Stimulated activated CD8-positive, alpha-beta memory T cell treated with anti-CD3 and anti-CD28 coated beads, Interleukin-7, amount 100 ng/mL, for 48 hours (primary cell): Measurements from ENCODE around the gene NGB.
"Not testable (repeated sequence)": the region's sequence is repeated elsewhere in the genome, so short reads cannot be mapped to it uniquely, and the experiment has no call there.

ENCODE experiments used
- DNase-seq, 2 donors: peaks; one replicate each; pipeline ENCODE4 v3.0.0-alpha.2; 2020; ENCODE audit warnings: low read depth in 1 of 2; ENCODE audit errors: extremely low read depth in 1 of 2

Gene NGB

DNA sequence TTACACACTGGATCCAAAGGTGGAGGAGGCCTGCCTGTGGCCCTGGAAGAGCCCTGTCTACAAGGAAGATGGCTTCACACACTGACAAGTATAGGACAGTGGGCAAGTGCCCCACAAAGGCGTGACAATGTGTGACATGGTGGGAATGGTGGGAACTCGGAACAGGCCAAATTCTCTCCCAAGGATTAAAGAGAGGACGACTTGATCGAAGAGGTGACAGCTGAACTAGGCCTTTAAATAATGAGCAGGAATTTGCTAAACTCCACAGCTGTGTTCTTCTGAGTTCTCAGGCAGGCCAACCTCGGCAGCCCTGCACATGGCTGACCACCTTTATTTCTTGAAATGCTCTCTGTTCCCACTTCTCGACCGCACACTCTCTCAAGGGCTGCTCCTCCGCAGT, 25.9 kb upstream of the NGB start:
- no peak for DNase-seq

DNA sequence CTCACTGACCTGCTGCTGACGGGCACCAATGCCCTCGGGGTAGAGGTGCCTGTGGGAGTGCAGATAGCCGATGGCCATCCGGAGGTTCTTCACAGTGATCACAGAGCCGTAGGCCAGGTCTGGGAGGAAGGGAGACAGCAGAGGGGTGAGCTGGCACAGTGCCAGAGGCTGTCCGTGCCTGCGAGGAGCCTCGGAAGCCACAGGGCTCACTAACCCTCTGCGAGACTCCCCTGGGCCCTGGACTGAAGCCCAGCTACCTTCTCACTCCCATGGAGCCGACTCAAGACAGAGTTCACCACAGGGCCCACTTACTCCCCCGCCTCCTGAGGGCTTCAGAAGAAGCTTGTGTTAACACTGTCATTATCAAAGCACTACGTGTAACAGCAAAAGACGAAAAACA, 25.1 kb upstream of the NGB start:
- DNase-seq: no peak

DNA sequence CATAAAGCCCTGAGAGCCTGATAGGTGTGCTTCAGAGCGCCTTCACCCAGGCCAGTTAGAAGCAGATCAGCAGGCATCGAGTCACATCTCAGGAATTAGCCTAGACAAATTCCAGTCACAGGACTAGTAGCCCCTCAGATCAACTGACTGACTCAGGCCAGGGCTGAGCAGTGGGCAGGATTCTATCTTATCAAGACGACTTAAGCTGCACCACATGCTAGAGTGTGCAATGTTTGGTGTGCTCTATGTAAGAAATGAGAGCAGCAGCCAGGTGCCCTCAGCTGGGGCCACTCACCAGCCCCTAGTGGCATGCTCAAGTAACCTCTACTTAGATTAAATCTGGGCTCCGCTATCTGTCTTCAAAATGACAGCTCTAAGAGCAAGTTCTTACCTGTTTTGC, 19.7 kb upstream of the NGB start:
- DNase-seq: no peak

DNA sequence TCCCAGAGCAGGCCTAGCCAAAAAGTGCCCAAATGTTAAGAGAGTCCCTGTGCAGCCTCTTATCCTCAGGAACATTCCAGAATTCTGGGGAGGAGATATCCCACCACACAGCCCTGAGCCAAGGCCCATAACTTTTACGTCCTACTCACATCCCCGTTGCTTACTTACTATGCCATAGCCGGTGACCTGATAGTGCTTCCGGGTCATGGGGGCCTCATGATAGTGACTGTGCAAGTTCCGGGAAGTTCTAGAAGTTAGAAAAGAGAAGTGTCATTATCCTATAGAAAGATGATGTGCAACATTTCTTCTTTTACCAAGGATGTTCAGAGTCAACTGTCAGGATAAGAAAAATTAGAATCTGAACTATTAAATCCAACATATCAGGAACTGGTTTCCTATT, 15.6 kb upstream of the NGB start:
- DNase-seq: no peak

DNA sequence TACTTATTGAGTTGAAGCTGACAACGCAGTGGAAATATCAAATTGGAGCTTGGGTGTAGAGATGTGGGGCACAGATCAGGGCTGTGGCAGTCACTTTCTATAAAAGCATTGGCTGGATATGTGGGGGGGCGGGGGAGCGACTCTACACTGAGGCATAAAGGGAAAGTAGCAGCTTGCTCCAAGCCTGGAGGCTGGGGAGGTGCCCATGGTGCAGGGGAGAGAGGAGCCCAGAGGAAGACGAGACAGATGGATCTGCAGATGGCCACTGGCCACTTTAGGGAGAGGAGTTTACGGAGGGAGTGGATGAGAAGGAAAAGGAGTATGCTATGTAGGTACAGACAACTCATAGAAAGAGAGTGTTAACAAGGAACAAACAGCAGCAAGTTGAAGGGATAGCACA, 13.5 kb upstream of the NGB start:
- no peak for DNase-seq

DNA sequence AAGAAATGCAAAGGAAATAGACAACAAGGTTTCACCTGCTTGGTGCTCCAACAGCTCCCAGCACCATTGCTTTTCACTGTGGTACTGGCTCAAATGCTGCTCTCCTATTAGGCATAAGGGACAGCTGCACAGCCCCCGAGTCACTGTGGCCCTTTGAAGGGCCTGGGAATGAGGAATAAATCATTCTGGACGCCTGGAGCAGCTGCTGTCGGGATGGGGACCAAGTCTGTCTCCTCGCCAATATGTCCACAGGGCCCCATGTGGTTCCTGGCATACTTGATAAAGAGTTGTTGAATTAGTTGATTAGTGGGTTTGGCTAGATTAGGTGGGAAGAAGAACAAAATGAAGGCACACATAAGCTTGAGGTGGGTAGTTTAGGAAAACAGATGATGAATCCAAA, 13.1 kb upstream of the NGB start:
- no peak for DNase-seq

DNA sequence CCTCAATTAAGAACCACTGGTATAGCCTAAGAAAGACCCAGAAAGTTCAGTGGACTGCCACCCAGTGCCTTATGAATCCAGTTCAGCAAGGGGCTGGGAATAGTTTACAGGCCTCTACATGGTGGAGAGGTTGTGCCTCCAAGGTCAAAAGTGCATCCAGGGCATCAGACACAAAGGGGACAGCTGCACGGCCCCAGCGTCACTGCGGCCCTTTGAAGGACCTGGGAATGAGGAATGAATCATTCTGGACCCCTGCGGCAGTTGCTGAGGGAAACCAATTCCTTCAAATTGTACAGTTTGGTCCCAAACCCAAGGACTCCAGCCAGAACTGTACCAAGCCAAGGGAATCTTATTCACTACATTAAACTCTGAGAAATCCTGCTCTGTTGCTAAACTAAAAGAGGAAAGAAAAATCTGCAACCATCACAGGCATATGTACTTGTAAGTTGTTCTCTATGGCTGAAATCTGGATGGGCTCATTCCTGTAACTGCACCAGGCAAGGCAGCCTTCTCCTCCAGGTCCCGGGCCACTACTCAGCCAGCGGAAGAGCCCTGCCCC, 10.9 kb upstream of the NGB start:
- DNase-seq: no peak

DNA sequence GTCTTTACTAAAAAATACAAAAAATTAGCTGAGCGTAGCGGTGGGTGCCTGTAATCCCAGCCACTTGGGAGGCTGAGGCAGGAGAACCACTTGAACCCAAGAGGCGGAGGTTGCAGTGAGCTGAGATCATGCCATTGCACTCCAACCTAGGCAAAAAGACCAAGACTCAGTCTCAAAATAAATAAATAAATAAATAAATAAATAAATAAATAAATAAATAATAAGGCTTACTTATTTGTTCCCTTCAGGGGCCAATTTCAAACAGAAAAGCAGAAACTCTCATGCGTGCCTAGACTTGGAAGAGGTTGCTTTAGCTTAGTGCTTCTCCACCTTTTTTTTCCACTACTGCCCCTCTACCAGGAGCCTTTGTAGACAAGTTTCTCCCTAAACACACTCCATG, 9.9 kb upstream of the NGB start:
- DNase-seq: not testable (repeated sequence)

DNA sequence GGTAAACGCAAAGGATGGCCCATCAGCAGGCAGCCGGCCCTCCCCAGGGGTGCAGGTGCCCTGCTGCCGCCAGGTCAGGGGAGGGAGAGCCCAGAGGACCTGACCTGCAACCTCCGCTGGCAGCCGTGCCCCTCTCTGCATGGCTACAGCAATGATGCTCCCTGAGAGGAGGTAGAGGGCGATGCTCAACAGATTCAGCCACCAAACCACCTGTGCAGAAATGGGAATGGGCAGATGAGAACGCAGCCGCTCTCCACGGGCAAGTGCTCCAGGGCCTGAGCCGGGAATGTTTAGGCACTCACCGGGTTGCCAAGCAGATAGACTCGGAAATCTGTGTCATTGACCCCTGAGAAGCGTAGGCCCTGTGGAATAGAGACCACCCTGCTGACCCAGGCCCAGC, 8.7 kb upstream of the NGB start:
- DNase-seq: no peak

DNA sequence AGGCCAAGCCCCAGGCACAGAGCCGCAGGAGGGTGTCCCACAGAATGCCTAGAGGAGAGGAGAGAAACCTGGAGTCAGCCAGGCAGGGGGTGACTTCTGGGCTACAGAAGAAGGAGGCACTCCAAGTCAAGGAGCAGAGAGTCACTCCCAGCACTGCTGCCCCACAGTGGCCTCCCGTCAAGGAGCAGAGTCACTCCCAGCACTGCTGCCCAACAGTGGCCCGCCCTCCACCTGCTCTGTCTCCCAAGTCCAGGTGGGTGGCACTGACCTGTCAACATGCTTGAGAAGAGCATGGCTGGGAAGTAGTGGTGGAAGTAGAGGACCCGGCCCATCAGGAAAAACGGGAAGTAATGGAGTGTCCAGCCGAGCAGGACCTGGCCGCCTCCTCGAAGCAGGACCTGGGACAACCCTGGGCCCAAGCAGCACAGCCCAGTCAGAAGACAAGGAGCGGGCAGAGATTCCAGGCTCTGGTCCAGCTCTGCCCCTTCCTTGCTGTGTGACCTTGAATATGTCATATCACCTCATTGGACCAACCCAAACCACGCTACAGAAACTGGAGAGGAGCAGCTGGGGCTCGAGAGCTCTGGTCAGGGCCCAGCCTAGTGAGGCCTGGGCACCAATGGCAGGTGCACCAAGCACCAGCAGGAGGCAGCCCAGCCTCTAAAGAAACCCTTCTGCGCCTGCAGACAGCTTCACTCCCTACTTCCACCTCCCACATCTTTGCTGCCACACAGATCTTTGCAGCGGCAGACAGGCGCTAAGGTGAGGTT, 7.6 kb upstream of the NGB start:
- no peak for DNase-seq

DNA sequence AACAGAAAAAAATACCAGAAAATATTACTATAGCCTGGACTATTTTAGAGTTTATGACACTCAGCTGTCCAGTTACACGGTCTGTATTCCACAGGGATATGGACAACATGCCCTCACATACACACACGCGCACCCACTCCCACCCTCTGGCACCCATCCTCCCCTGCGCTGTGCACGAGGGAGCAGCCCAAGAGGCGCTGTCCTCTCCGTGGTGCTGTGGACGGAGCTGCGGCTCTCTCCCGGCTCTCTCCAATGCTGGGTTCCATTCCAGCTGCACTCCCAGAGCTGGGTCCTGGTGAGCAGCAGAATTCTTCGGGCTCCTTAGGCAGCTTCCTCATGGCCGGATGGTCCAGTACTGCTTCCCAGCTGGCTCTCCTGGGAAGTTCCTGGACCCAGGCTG, 6.0 kb upstream of the NGB start:
- DNase-seq: no peak

DNA sequence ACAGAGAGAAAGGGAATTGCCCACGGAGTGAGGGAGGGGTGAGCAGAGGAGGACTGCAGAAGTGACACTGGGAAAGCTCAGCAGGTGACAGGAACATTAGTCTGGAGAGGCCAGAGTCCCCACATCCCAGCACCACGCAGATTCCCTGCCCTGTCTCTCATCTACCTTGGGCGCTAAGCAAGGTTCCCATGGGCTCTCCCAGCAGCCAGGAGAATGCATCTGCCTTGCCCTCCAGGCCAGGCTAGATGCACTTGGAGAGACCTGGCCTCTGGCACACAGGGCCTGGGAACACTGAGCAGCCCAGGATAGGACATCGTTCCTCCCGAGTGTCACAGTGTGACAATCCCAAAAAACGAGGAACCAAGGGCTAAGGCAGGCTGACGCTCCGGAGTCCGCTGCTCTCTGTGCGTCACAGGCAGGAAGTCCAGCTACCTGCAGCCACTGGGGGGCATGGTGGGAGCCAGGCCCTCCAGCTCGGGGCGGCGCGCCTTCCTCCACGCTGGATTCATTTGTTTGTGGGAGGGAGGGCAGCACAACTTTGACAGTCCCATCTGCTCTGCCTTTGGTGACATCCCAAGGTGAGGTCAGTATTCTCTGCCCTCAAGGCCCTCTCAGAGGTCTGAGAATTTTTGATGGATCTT, 5.4 kb upstream of the NGB start:
- no peak for DNase-seq

DNA sequence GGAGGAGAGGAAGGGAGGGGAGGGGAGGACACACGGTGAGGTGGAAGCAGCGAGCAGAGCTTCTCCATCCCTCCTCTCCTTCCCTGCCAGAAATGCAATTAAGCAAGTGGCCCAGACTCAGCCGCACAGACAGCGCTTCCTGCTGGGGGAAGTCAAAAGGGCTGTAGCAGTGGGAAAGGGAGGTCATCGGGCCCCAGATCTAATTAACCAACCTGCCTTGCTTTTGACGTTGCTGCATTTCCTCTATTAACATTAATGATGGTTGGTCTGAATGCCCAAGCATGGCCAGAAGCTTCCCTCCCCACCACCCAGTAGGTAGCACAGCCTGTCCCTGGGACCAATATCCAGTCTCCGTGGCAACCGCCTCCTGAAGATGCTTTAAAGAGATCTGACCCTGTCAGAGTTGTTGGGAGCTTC, 4.6 kb upstream of the NGB start:
- no peak for DNase-seq

DNA sequence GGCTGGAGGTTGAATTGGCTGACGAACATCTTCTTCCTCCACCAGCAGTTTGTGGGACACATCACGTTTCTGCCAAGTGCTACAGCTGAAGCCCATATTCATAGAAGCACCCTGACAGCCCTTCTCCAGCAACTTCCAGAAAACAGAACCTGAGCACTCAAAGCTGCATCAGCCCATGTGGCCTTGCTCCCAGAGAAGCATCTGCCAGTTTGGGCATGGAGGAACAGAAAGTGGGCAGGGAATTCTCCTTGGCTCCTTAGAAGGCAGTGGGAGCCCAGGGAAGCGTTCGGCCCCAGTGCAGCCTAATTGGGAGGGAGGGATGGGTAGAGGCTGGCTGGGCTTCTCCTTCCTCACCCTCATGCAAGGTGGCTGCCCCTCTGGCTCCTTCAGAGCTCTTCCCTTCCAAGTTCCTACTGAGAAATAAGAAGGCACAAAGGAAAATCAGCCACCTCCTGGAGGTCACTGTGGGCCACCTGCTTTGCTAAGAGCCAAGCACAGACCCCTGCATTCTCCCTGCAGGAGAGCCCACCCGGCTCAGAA, 4.1 kb upstream of the NGB start:
- no peak for DNase-seq

DNA sequence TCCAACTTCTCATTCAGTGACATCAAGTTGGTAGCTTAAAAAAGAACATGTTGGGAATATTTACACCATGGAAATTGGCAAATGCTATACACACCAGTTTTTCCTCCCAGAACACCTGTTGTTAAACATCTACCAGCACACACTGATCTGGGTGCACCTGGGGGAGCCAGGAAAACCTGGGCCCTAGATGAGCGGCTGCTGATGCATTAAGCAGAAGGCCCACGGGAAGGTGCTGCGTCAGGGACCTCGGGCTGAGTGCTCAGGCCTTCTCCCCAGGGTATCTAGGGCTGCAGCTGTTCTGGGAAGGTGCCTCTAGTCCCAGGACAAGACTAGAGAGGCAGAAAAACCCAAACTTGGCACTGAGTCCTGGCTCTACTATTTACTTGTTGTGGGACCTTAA, 2.8 kb upstream of the NGB start:
- DNase-seq: no peak

DNA sequence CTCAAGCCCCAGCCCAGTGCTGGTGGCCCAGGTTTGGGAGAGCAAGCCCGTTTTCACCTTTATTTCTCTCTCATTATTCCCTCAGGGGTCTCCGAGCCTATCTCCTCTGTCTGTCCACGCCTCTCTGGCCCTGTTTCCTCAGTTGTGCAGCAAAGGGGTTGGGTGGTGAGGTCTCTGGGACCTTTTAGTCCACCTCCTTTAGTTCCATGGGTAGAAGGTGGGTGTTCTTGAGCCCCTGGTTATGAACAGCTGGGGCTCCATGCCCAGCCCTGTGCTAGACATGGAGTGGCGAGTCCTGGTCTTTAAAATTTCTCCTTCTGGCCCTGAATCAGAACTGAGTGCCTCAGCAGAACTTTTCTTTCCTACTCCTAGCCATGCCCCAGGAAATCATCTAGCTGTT, 1.3 kb upstream of the NGB start:
- no peak for DNase-seq

DNA sequence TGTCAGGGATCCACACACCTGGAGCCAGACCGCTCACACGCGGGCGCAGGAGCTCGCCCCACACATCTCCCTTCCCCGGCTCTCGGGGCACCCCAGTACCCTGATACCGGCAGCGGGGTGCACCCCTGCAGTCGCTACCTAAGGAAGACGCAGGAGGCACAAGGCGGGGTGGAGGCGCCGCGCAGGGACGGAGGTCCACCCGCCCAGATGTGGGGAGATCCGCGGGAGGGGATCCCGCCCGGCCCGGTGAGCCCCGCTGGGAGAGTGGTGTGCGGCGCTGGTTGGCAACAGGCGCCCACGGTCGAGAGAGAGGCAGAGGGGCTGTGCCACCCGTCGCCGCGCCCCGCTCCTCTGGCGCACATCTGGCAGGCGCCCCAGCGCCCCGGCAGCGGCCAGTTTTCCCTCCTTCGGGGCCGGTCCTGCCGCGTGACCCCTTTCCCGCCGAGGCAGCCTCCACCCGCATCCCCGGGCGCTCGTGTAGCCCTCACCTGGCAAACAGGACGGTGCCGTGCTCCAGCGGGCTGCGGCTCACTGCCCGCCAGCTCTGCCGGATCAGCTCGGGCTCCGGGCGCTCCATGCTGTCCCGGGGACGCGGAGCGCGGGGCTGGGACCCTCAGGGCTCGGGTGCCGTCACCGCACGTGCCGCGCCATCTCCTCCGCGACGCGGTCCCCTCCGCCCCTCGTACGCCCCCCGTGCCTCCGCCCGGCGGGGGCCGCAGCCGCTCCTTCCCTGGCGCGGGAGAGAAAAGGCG, 469 bp downstream of the NGB start:
- DNase-seq: no peak

DNA sequence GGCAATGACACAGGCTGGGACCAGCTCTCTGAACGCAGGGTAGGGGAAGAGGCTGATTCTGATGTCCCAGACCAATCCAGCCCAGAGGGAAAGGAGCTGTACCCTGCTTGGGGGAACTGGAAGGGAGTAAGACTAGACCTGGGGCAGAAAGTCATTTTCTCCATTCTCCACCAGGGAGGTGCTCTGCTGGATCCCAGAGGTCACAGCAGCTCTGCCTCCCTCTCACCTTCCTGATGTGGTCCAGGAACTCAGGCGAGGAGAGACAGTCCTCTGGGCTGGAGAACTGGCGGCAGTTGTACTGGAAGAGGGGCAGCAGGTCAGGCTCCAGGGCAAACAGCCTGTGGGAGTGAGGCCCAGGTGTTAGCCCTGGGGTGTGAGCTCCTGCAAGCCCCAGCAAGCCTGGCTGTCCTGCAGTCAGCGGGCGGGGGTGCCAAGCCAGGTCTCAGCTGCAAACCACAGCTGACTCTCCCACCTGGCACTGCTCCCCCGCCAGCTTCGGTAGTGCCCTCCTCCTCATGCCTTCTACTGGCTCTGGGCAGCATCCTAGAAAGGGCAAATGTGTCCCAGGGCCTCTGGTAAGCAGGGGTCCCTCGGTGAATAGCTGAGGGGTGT, 1.9 kb downstream of the NGB start:
- no peak for DNase-seq

DNA sequence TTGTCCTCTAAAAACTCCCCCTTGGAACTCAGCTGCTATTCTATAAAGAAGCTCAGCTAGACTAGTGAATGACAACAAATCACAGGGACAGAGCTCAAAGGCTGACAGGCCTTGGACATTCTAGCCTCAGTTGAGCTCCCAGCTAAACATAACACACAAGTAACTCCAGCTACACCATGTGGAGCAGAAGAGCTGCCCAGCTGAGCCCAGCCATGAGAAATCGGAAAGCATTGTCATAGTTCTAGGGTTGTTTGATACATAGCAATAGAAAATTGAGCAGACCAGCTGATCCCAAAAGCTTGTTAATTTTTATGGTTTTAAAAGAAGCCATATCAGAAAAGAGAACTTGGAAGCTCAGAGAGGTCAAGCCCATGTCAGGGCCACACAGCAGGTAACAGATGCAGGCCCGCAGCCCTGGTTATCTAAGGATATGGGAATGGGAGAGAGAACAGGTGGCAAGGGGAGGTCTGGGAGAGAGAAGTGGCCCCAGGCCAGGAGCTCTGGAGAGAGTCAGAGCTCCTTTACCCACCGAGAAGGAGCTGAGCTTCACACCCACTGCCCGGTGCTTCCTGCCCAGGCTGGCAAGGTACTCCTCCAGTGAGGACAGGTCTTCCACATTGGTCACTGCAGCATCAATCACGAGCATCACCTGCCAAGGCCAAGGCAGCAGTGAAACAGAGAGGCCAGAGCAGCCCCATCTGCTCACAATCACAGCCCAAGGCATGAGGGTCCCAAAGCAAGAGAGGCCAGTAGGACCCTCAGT, 2.9 kb downstream of the NGB start:
- DNase-seq: no peak

DNA sequence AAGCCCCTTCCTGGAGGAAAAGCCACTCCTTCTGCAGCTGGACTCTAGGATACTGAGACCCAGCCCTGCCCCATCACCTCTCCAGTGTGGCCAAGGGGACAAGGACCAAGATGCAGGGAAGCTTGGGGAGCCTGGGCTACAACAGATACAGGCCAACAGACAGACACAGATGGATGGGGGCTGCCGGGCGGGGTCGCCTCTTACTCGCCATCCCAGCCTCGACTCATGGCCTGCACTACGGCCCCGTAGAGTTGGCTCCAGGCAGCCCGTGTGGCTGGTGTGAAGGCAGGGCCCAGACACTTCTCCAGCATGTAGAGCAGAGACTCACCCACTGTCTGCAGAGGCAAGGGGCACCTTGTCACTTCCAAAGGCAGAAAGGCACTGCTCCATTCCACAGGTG, 4.7 kb downstream of the NGB start:
- DNase-seq: no peak
